CD4-positive, alpha-beta memory T cell (primary cell): ENCODE results near the gene PRAMEF20. TPM values are rescaled to one million over a fixed set of nuclear protein-coding genes. Genes with fewer than 3 reads are reported as not detected.
"Not testable (repeated sequence)": the region's sequence is repeated elsewhere in the genome, so short reads cannot be mapped to it uniquely, and the experiment has no call there.

Experiments
- CTCF ChIA-PET: fragments of 350-600 bp; sonication (Branson Sonifier 250); formaldehyde crosslinking; loops from one replicate; lab custom pipeline; 2021; ENCODE audit warnings: inconsistent platforms; ENCODE audit not compliant: partially characterized antibody; lab: Charles Lee
- POLR2A ChIA-PET: fragments of 350-600 bp; sonication (Branson Sonifier 250); formaldehyde crosslinking; loops from one replicate; lab custom pipeline; 2021; ENCODE audit not compliant: partially characterized antibody; lab: Charles Lee
- DNase-seq, 5 donors: peaks; one replicate each; pipeline versions ENCODE4 v3.0.0 to v3.0.0-alpha.2; 2020 to 2022; ENCODE audit warnings: mixed read lengths in 1 of 5
- H3K27ac ChIP-seq: one replicate; pipeline ENCODE4 v1.7.0; 2013; ENCODE audit warnings: low read depth, low read length
- H3K27me3 ChIP-seq: 2 replicates; pipeline ENCODE4 v1.7.0; 2013; ENCODE audit warnings: mild to moderate bottlenecking, low read length, moderate library complexity; ENCODE audit not compliant: insufficient read depth
- H3K36me3 ChIP-seq: 2 replicates; pipeline ENCODE4 v1.7.0; 2013; ENCODE audit warnings: mild to moderate bottlenecking, low read length, moderate library complexity; ENCODE audit not compliant: insufficient read depth
- H3K4me1 ChIP-seq: 2 replicates; pipeline ENCODE4 v1.7.0; 2013; ENCODE audit warnings: mild to moderate bottlenecking, low read length, moderate library complexity; ENCODE audit not compliant: insufficient read depth
- H3K4me3 ChIP-seq, 2 donors: one replicate each; pipeline ENCODE4 v1.7.0; 2013; ENCODE audit warnings: low read length in 2 of 2, mild to moderate bottlenecking in 1 of 2
- H3K9me3 ChIP-seq, 2 donors: one replicate each; pipeline ENCODE4 v1.7.0; 2013; ENCODE audit warnings: low read length in 2 of 2, control low read depth in 1 of 2; ENCODE audit not compliant: control insufficient read depth in 1 of 2
- H3K27ac Mint-ChIP-seq, 7 donors: one replicate each; pipeline ENCODE4 v1.8.0; 2020 to 2021; ENCODE audit warnings: mixed read lengths in 7 of 7, mild to moderate bottlenecking in 6 of 7, inconsistent platforms in 3 of 7, moderate library complexity in 3 of 7
- H3K27me3 Mint-ChIP-seq, 2 donors: one replicate each; pipeline ENCODE4 v1.8.0; 2020 to 2021; ENCODE audit warnings: mixed read lengths in 2 of 2
- H3K36me3 Mint-ChIP-seq, 2 donors: one replicate each; pipeline ENCODE4 v1.8.0; 2020 to 2021; ENCODE audit warnings: mixed read lengths in 2 of 2, inconsistent platforms in 1 of 2, mild to moderate bottlenecking in 1 of 2
- H3K4me1 Mint-ChIP-seq, 4 donors: one replicate each; pipeline ENCODE4 v1.8.0; 2020 to 2021; ENCODE audit warnings: mixed read lengths in 4 of 4, mild to moderate bottlenecking in 1 of 4
- H3K4me3 Mint-ChIP-seq, 8 donors: one replicate each; pipeline ENCODE4 v1.8.0; 2020 to 2021; ENCODE audit warnings: mixed read lengths in 8 of 8, mild to moderate bottlenecking in 7 of 8, moderate library complexity in 6 of 8, inconsistent platforms in 3 of 8
- H3K9me3 Mint-ChIP-seq, 8 donors: one replicate each; pipeline ENCODE4 v1.8.0; 2020 to 2021; ENCODE audit warnings: mixed read lengths in 8 of 8, mild to moderate bottlenecking in 5 of 8, inconsistent platforms in 3 of 8, moderate library complexity in 1 of 8
- intact Hi-C: fragments of 100-400 bp; cut with micrococcal nuclease; formaldehyde crosslinking; loops from one replicate; pipeline ENCODE4 v1.15.1; 2023
- polyA plus RNA-seq, 2 donors: library from polyadenylated mRNA; unstranded; fragments of 300-500 nt; fragmentation: Illumina TruSeq; gene quantifications; one replicate each; pipeline ENCODE4 v1.2.3, GENCODE V29; 2021
- total RNA-seq, 2 experiments: library from RNA; stranded (reverse); gene quantifications; one replicate each; pipeline ENCODE4 v1.2.3, GENCODE V29; 2021

The PRAMEF20 gene
- total and polyA plus RNA-seq, 4 experiments from 2014 or later, result not detected

- H3K9me3 ChIP-seq, POLR2A ChIA-PET, intact Hi-C loops, H3K4me3 Mint-ChIP-seq, DNase-seq, H3K4me1 ChIP-seq, H3K4me3 ChIP-seq, H3K27me3 ChIP-seq, H3K36me3 ChIP-seq, H3K27ac ChIP-seq, H3K27me3 Mint-ChIP-seq, H3K4me1 Mint-ChIP-seq, H3K27ac Mint-ChIP-seq, H3K36me3 Mint-ChIP-seq, CTCF ChIA-PET: not testable (repeated sequence)
- H3K9me3 Mint-ChIP-seq, result peaks cover 0 to 10% (median 0%) of the 10 kb centered on the region in 8 donors
Measured at GRCh38 chr1:13393004-13393403, 17.2 kb upstream of the PRAMEF20 start.

DNA sequence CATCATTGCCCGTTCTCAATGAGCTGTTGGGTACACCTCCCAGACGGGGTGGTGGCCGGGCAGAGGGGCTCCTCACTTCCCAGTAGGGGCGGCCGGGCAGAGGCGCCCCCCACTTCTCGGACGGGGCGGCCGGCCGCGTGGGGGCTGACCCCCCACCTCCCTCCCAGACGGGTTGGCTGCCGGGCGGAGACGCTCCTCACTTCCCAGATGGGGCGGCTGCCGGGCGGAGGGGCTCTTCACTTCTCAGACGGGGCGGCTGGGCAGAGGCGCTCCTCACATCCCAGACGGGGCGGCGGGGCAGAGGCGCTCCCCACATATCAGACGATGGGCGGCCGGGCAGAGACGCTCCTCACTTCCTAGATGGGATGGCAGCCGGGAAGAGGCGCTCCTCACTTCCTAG lies 15.5 kb upstream of the PRAMEF20 start:
- H3K27me3 Mint-ChIP-seq, CTCF ChIA-PET: not testable (repeated sequence)

GRCh38 chr1:13395311-13395710 lies 14.9 kb upstream of the PRAMEF20 start:
- H3K27me3 Mint-ChIP-seq, H3K9me3 ChIP-seq, intact Hi-C loops, H3K4me1 Mint-ChIP-seq, DNase-seq, H3K27me3 ChIP-seq, H3K36me3 Mint-ChIP-seq, H3K27ac Mint-ChIP-seq, H3K4me3 ChIP-seq, CTCF ChIA-PET, POLR2A ChIA-PET, H3K36me3 ChIP-seq, H3K27ac ChIP-seq, H3K4me3 Mint-ChIP-seq, H3K4me1 ChIP-seq: not testable (repeated sequence)
- peaks cover 0 to 10% (median 0%) of the 10 kb centered on the region in 8 donors for H3K9me3 Mint-ChIP-seq

More for the DNA sequence above, 15.5 kb upstream of the PRAMEF20 start:
- H3K27ac Mint-ChIP-seq, POLR2A ChIA-PET, DNase-seq, H3K36me3 Mint-ChIP-seq, H3K27ac ChIP-seq, H3K9me3 ChIP-seq, H3K4me3 Mint-ChIP-seq, H3K36me3 ChIP-seq, intact Hi-C loops, H3K4me1 ChIP-seq, H3K27me3 ChIP-seq, H3K4me1 Mint-ChIP-seq, H3K4me3 ChIP-seq: not testable (repeated sequence)
- peaks cover 0 to 10% (median 0%) of the 10 kb centered on the region in 8 donors for H3K9me3 Mint-ChIP-seq

DNA sequence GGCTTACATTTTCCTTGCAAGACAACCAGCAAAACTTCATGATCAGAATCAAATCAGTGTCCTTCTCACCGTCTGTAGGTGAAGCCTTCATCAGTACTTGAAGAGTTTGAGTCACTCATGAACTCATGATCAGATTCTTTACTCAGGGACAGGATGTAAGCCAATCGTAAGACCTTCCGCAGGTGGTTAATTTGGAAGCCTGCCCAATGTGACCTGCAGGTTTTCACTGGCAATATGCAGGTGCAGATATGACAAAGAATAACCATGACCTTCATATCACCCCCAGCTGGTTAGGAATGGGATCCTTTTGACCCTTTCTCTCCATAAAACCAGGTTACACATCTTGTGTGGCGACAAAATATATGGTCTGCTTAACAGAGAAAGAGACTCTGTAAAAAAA lies 2.4 kb upstream of the PRAMEF20 start:
- H3K27ac Mint-ChIP-seq, result no peak overlapping the region
- no peak overlapping the region for H3K4me3 ChIP-seq
- H3K27me3 ChIP-seq, result no peaks in the 10 kb centered on the region
- no peak overlapping the region for H3K4me3 Mint-ChIP-seq
- no peaks in the 10 kb centered on the region for H3K36me3 ChIP-seq
- intact Hi-C loops, result no loop called here
- peaks cover 1 to 3% of the 10 kb centered on the region in 2 donors for H3K27me3 Mint-ChIP-seq
- POLR2A ChIA-PET, result no interaction called here
- CTCF ChIA-PET, result no interaction called here
- no peak for DNase-seq
- no peaks in the 10 kb centered on the region for H3K9me3 ChIP-seq
- H3K4me1 ChIP-seq, result no peaks in the 10 kb centered on the region
- no peak overlapping the region for H3K27ac ChIP-seq
- H3K36me3 Mint-ChIP-seq, result no peaks in the 10 kb centered on the region
- no peaks in the 10 kb centered on the region for H3K4me1 Mint-ChIP-seq
- H3K9me3 Mint-ChIP-seq, result peaks cover 0 to 7% (median 1%) of the 10 kb centered on the region in 8 donors

GRCh38 chr1:13430495-13430894 lies 20.2 kb downstream of the PRAMEF20 start:
- no peaks in the 10 kb centered on the region for H3K36me3 ChIP-seq
- intact Hi-C loops, result no loop called here
- H3K4me3 Mint-ChIP-seq, result no peak overlapping the region

DNA sequence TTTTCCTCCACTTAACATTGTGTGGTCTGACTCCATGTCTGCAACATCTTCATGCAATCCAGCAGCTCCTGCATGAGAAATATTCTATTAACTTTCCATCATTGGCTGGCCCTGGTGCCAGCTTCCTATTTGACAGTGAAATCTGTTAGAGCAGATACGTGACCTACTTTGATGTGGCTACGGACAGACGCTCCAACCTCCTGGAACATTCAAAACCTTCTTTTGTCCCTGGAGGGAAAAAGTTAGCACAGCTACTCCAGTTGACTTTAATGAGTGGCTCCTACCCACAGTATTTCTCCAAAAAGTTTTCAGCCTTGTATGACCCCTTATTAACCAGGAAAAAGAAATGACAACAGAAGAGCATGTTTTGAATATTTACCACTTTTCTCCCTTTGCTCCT lies 22.0 kb downstream of the PRAMEF20 start:
- CTCF ChIA-PET, result no interaction called here
- Histone ChIP-seq H3K27ac (no peak overlapping the region), H3K36me3 (no peaks in the 10 kb centered on the region), H3K4me1 (no peaks in the 10 kb centered on the region), H3K4me3 (no peak overlapping the region), H3K9me3 (no peaks in the 10 kb centered on the region), H3K27me3 (no peaks in the 10 kb centered on the region)
- intact Hi-C loops, result no loop called here
- no peak for DNase-seq
- Mint-ChIP-seq H3K36me3 (no peaks in the 10 kb centered on the region), H3K9me3 (peaks cover 0 to 3% (median 0%) of the 10 kb centered on the region in 8 donors), H3K4me3 (no peak overlapping the region), H3K4me1 (no peaks in the 10 kb centered on the region), H3K27ac (no peak overlapping the region), H3K27me3 (peaks cover 6% of the 10 kb centered on the region in 2 donors)
- POLR2A ChIA-PET, result no interaction called here

More at GRCh38 chr1:13430495-13430894, 20.2 kb downstream of the PRAMEF20 start:
- Histone ChIP-seq H3K27ac (no peak overlapping the region), H3K4me3 (no peak overlapping the region), H3K9me3 (no peaks in the 10 kb centered on the region), H3K4me1 (no peaks in the 10 kb centered on the region), H3K27me3 (no peaks in the 10 kb centered on the region)
- ChIA-PET POLR2A (no interaction called here), CTCF (no interaction called here)
- Mint-ChIP-seq H3K27me3 (peaks cover 4 to 6% of the 10 kb centered on the region in 2 donors), H3K4me1 (no peaks in the 10 kb centered on the region), H3K9me3 (peaks cover 0 to 3% (median 0%) of the 10 kb centered on the region in 8 donors), H3K36me3 (no peaks in the 10 kb centered on the region), H3K27ac (no peak overlapping the region)
- DNase-seq, result no peak

DNA sequence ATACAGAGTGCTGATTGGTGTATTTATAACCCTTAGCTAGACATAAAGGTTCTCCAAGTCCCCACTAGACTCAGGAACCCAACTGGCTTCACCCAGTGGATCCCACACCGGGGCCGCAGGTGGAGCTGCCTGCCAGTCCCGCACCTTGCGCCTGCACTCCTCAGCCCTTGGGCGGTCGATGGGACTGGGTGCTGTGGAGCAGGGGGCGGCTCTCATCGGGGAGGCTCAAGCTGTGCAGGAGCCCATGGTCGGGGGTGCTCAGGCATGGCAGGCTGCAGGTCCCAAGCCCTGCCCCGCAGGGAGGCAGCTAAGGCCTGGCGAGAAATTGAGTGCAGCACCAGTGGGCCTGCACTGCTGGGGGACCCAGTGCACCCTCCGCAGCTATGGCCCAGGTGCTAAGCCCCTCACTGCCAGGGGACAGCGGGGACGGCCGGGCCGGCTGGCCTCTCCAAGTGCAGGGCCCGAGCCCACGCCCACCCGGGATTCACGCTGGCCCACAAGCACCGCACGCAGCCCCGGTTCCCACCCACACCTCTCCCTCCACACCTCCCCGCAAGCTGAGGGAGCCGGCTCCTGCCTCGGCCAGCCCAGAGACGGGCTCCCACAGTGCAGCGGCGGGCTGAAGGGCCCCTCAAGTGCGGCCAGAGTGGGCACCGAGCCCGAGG lies 23.6 kb downstream of the PRAMEF20 start:
- DNase-seq, H3K27ac Mint-ChIP-seq, CTCF ChIA-PET, H3K27me3 Mint-ChIP-seq, H3K9me3 ChIP-seq, H3K4me1 Mint-ChIP-seq, H3K9me3 Mint-ChIP-seq, intact Hi-C loops, POLR2A ChIA-PET, H3K27ac ChIP-seq, H3K36me3 Mint-ChIP-seq, H3K4me3 ChIP-seq, H3K36me3 ChIP-seq, H3K27me3 ChIP-seq, H3K4me3 Mint-ChIP-seq, H3K4me1 ChIP-seq: not testable (repeated sequence)
